Measurements from ENCODE around the gene TUBA4A.
A peak's percentile ranks its signal among the peaks of the same experiment; 100 is the strongest.

TUBA4A gene

GRCh38 chr2:219296631-219297391 lies 43.1 kb upstream of the TUBA4A start:
- no peak for TF ChIP-seq CTCF (IDR thresholded peaks at IDR 0.05; ENCODE audit: low read depth, low read length)
- DNase-seq (ENCODE audit: extremely low read depth, low read depth), result no peak

GRCh38 chr2:219296142-219296541 lies 42.4 kb upstream of the TUBA4A start:
- DNase-seq (ENCODE audit: extremely low read depth, low read depth), result no peak
- no peak for TF ChIP-seq CTCF (IDR thresholded peaks at IDR 0.05; ENCODE audit: low read depth, low read length)

GRCh38 chr2:219294356-219295351 lies 40.9 kb upstream of the TUBA4A start:
- peak; percentile 41 for DNase-seq (ENCODE audit: extremely low read depth, low read depth)
- TF ChIP-seq CTCF (IDR thresholded peaks at IDR 0.05; ENCODE audit: low read depth, low read length), result peak; percentile 75

- DNase-seq (ENCODE audit: extremely low read depth, low read depth), result no peak
- TF ChIP-seq CTCF (IDR thresholded peaks at IDR 0.05; ENCODE audit: low read depth, low read length), result no peak
Observed at GRCh38 chr2:219293736-219294231, 40.1 kb upstream of the TUBA4A start.

- no peak for TF ChIP-seq CTCF (IDR thresholded peaks at IDR 0.05; ENCODE audit: low read depth, low read length)
- no peak for DNase-seq (ENCODE audit: extremely low read depth, low read depth)
Observed at GRCh38 chr2:219292616-219293015, 38.9 kb upstream of the TUBA4A start.

- TF ChIP-seq CTCF (IDR thresholded peaks at IDR 0.05; ENCODE audit: low read depth, low read length), result no peak
- no peak for DNase-seq (ENCODE audit: extremely low read depth, low read depth)
Observed at GRCh38 chr2:219291910-219292490, 38.3 kb upstream of the TUBA4A start.

Data from AG09319 (cell line).